ENCODE measurements around the gene ZNF777.

ZNF777 gene

GRCh38 chr7:149474309-149475120 lies 13.7 kb upstream of the ZNF777 start:
- DNase-seq: no peak
- Mint-ChIP-seq H3K27ac (peak overlapping the region; percentile 64), H3K27me3 (ENCODE audit: low read depth, poor library complexity) (peaks cover 6% of the 10 kb centered on the region), H3K36me3 (ENCODE audit: low read depth) (peaks cover 93% of the 10 kb centered on the region), H3K4me3 (no peak overlapping the region), H3K4me1 (peaks cover 8% of the 10 kb centered on the region), H3K9me3 (peaks cover 44% of the 10 kb centered on the region)
- no peak for TF ChIP-seq CTCF (IDR thresholded peaks at IDR 0.05)

GRCh38 chr7:149473251-149473650 lies 12.4 kb upstream of the ZNF777 start:
- no peak for TF ChIP-seq CTCF (IDR thresholded peaks at IDR 0.05)
- DNase-seq: no peak
- H3K27me3 Mint-ChIP-seq (ENCODE audit: low read depth, poor library complexity): peaks cover 6% of the 10 kb centered on the region
- H3K4me1 Mint-ChIP-seq: peaks cover 8% of the 10 kb centered on the region
- peaks cover 35% of the 10 kb centered on the region for H3K9me3 Mint-ChIP-seq
- H3K36me3 Mint-ChIP-seq (ENCODE audit: low read depth): peaks cover 80% of the 10 kb centered on the region
- H3K27ac Mint-ChIP-seq: no peak overlapping the region
- no peak overlapping the region for H3K4me3 Mint-ChIP-seq

GRCh38 chr7:149471289-149471953 lies 10.6 kb upstream of the ZNF777 start:
- Mint-ChIP-seq H3K4me3 (no peak overlapping the region), H3K4me1 (no peaks in the 10 kb centered on the region), H3K27me3 (ENCODE audit: low read depth, poor library complexity) (peaks cover 6% of the 10 kb centered on the region), H3K9me3 (peaks cover 43% of the 10 kb centered on the region), H3K36me3 (ENCODE audit: low read depth) (peaks cover 65% of the 10 kb centered on the region), H3K27ac (no peak overlapping the region)
- TF ChIP-seq CTCF (IDR thresholded peaks at IDR 0.05): no peak
- DNase-seq: no peak

GRCh38 chr7:149469806-149470205 lies 8.9 kb upstream of the ZNF777 start:
- H3K36me3 Mint-ChIP-seq (ENCODE audit: low read depth): peaks cover 58% of the 10 kb centered on the region
- no peak for TF ChIP-seq CTCF (IDR thresholded peaks at IDR 0.05)
- H3K9me3 Mint-ChIP-seq: peaks cover 53% of the 10 kb centered on the region
- H3K27me3 Mint-ChIP-seq (ENCODE audit: low read depth, poor library complexity): peaks cover 10% of the 10 kb centered on the region
- H3K4me1 Mint-ChIP-seq: no peaks in the 10 kb centered on the region
- H3K4me3 Mint-ChIP-seq: no peak overlapping the region
- DNase-seq: no peak
- no peak overlapping the region for H3K27ac Mint-ChIP-seq

GRCh38 chr7:149468208-149468607 lies 7.3 kb upstream of the ZNF777 start:
- Mint-ChIP-seq H3K4me1 (no peaks in the 10 kb centered on the region), H3K4me3 (no peak overlapping the region), H3K36me3 (ENCODE audit: low read depth) (peaks cover 45% of the 10 kb centered on the region), H3K9me3 (peaks cover 53% of the 10 kb centered on the region), H3K27ac (no peak overlapping the region), H3K27me3 (ENCODE audit: low read depth, poor library complexity) (peaks cover 16% of the 10 kb centered on the region)
- TF ChIP-seq CTCF (IDR thresholded peaks at IDR 0.05): no peak
- no peak for DNase-seq

All from nephron progenitor cell (in vitro differentiated cells).